MV-4-11 (cell line): ENCODE data around the gene CASKIN1.

Experiments
- DNase-seq: peaks from one replicate; lab custom pipeline; 2025; lab: John Stamatoyannopoulos, UW

Gene CASKIN1

GRCh38 chr16:2195322-2196161 is 863 bp downstream of the CASKIN1 start:
- DNase-seq, result no peak

DNA sequence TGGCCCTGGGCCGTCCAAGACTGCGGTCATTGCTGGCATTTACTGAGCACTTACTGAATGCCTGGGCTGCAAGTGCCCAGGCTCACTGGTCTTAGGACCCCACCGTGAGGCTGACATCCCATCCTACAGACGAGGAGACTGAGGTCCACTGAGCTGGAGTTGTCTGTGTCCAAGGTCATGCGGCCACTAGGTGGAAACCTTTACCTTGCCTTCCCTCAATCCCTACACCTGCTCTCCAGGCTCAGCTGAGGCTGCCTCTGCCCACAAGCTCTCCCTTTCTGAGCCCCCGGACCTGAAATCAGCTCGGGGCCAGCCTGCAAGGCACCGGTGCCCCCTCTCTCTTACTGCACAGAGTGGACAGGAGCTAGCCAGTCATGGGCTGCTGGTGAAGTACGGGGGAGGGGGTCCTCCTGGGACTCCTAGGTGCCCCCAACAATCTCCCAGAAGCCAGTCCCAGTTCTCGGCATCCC is 1.5 kb downstream of the CASKIN1 start:
- DNase-seq, result no peak

- no peak for DNase-seq
Measured at GRCh38 chr16:2194166-2194834, 2.1 kb downstream of the CASKIN1 start.

- DNase-seq, result no peak
Measured at GRCh38 chr16:2191446-2191706, 5.0 kb downstream of the CASKIN1 start.

DNA sequence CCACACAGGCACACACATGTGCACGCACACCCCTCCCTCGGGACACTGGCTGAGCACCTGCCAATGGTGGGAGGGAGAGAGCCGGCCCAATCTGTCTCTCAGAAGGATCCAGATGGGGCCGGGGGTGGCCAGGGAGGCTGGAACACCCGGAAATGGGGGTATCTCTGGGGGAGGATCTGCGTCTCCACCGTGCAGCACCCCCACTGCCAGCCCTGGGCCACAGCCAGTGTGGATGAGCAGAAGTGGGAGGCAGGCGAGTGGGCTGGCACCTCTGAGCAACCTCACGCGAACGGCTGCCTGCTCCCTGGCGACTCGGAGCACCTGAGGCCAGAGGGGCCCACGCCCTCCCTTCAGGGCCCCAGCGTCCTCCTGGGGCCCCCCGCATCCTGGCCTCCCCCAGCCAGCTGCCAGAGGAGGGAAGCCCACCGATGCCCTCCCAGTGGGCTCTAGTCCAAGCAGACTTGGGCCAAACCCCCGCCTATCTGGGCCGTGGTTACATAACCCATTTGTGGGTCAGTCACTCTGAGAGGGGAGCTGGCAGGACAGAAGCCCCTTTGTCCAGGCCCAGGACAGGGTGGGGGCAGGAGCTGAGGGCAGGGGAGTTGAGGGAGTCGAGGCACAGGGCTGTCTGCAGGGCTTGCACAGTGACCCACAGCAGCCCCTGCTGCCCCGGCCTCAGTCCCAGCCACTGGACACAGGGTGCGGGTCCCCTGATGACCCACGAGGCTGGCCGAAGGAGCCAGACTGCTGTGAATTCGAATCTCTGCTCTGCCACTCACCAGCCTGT is 5.6 kb downstream of the CASKIN1 start:
- DNase-seq, result no peak

GRCh38 chr16:2190002-2190658 is 6.3 kb downstream of the CASKIN1 start:
- no peak for DNase-seq

- no peak for DNase-seq
Measured at GRCh38 chr16:2189252-2189893, 7.0 kb downstream of the CASKIN1 start.

DNA sequence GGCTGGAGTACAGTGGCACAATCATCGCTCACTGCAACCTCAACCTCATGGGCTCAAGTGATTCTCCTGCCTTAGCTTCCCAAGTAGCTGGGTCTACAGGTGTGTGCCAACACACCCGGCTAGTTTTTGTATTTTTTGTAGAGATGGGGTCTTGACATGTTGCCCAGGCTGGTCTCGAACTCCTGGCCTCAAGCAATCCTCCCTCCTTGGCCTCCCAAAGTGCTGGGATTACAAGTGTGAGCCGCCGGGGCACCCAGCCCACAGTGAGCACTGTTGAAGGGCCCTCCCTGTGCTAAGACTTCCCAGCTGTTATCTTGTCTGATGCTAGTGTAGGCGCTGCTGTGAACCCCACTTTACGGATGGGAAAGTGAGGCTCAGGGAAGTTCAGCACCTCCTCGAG is 8.0 kb downstream of the CASKIN1 start:
- DNase-seq, result no peak

DNA sequence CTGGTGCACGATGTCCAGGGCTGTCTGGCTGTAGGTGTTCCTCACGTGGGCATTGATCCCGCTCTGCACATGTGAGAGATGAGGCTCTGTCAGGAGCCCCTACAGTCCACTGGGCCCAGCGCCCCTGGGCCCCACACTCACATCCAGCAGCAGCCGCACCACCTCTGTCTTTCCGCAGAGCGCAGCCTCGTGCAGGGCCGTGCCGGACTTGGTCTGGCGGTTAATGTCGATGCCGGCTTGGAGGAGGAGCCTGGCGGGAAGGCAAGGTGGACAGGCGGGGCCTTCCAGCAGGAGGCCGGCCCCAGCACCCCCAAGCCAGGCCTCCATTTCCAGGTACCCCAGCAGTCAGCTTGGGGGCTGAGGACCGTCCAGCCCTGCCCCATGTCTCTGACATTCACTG is 9.2 kb downstream of the CASKIN1 start:
- no peak for DNase-seq

DNA sequence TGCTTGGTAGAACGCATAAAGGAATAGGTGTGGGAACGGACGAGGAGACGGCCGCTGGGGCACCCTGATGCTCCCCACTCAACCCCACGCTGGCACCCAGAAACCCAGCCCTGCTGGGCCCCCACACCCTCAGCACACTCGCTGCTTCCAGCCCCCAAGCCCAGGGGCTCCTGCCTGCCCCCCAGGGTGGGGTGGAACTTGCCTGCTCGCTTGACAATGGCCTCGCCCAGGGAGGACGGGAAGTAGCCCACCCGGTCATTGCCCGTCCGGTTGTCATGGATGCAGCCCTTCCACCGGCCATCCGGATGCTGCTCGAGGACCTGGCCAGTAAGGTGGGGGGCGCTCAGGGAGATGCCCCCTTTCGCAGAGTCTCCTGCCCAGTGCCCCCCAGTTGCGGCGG is 9.9 kb downstream of the CASKIN1 start:
- DNase-seq, result no peak

GRCh38 chr16:2186064-2186463 is 10.3 kb downstream of the CASKIN1 start:
- DNase-seq, result no peak

GRCh38 chr16:2184962-2185361 is 11.4 kb downstream of the CASKIN1 start:
- DNase-seq, result no peak

- DNase-seq, result no peak
Measured at GRCh38 chr16:2184346-2184745, 12.1 kb downstream of the CASKIN1 start.

- no peak for DNase-seq
Measured at GRCh38 chr16:2183671-2184070, 12.7 kb downstream of the CASKIN1 start.

- no peak for DNase-seq
Measured at GRCh38 chr16:2181952-2182351, 14.5 kb downstream of the CASKIN1 start.

DNA sequence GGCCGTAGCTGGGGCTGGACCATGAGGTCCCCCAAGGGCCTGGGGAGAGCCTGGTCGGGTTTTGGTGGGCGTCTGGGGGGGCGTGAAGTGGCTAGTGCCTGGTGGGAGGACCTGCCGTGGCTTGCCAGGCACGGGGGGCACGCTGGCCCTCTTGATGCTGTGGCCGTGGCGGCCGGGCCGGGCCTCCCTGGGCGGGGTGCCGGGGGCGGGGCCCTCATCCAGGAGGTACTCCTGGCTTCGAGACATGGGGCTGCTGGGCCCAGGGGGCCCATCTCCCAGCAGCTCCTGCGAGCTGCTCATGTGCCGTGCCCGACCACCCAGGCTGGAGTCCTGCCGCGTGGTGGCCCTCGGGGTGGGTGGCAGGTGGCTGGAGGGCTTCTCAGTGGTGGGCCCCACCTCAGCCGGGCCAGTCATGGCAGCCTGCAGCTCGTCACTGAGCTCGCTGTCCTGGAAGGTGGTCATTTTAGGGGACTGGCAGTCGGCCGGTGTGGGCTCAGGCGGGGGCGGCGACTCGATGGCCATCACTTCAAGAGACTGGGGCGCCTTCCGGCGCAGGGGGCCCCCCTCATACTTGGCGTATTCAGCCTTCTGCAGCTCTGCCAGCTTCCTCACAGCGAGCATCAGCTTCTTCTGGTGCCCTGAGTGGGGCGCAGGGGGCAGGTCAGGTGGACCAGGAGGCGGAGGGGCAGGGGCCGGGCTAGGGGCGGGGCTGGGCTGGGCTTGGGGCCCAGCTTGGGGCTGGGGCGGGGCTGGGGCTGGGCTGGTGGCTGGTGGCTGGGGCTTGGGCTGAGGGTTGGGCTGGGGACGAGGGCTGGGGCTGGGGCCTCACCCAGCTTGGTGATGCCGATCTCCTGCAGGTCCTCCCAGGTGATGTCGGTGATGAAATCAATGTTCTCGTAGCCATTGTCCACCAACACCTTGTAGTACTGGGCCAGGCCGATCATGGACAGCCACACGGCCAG is 15.2 kb downstream of the CASKIN1 start:
- no peak for DNase-seq

DNA sequence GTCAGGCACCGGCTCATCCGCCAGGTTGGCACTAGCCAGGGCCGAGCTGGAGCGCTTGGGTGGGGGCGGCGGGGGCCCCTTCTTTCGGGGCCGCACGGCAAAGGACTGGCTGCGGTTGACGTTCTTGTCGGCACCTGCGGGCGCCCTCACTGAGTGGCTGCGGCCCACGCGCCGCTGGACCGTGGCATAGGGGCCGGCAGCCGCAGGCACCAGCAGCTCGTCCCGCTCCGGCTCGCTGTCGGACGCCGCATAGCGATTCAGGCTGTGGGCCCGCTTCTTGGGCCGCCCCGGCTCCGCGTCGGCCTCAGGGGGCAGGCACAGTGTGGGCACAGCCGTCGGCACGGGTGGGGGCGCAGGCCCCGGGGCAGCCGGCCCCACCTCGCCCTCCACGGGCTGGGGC is 15.9 kb downstream of the CASKIN1 start:
- DNase-seq, result no peak

DNA sequence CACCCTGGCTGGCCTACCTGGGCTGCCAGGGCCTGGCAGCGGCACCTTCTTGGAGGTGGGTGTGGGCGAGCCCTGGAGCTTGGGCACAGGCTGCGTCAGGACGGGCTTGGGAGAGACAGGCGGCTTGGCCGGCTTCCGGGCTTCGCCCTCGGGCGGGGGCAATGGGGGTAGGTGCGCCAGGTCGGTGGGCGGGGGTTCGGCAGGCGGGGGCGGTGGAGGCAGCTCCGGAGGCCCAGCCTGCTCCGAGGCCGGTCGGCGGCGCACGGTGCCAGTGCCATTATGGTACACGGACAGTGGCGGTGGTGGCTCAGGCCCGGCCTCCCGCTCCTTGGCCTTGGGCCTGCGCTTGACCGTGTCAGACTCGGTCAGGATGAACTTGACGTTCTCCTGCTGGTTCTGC is 16.8 kb downstream of the CASKIN1 start:
- no peak for DNase-seq

GRCh38 chr16:2179107-2179501 is 17.3 kb downstream of the CASKIN1 start:
- DNase-seq, result no peak

- DNase-seq, result no peak
Measured at GRCh38 chr16:2178321-2179106, 17.9 kb downstream of the CASKIN1 start.
